ENCODE data around the gene CRACDL. TPM values are rescaled to one million over a fixed set of nuclear protein-coding genes. Genes with fewer than 3 reads are reported as not detected.

CRACDL gene
- total RNA-seq, 1 experiment from 2014 or later = 1.1 TPM

DNA sequence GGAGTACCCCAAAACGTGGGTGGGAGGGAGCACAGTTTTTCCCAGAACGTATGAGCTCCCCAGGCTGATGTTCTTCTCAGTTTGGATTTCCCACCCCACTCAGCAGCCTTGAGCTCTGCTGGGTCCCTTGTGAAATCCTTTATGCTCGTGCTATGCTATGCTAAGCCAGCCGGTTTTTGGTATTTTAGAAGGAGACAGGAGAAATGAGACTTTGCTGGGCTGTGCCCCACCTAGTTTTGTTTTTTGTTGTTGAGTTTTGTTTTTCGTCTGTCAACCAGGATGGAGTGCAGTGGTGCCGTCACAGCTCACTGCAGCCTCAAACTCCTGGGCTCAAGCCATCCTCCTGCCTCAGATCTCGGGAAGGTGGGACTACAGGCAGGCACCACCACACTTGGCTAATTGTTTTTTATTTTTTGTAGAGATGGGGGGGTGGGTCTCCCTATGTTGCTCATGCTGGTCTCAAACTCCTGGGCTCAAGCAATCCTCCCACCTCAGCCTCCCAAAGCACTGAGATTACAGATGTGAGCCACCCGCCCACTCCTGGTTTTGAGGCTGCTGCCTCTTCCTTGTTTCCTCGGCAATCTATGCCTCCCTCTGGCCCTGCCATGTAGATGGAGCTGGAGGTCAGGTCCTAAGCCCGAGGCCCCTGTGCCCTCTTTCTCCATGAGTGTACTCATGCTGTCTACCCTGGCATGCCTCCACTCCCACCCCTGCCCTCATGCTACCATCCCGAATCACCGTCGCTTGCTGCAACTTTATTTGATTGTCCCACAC, 187.5 kb downstream of the CRACDL start:
- POLR2A ChIA-PET = no interaction called here
- Histone ChIP-seq H3K9me3 (no peaks in the 10 kb centered on the region), H3K27me3 (replicated peaks; ENCODE audit: control insufficient read depth, insufficient read depth, low read length) (no peaks in the 10 kb centered on the region), H3K4me3 (ENCODE audit: low read depth, low read length) (no peak overlapping the region), H3K36me3 (ENCODE audit: control insufficient read depth, insufficient read depth, low read length) (no peaks in the 10 kb centered on the region), H3K4me1 (peaks cover 9% of the 10 kb centered on the region)
- H3K27me3 Mint-ChIP-seq (ENCODE audit: insufficient read depth, unreplicated experiment) = no peaks in the 10 kb centered on the region
- intact Hi-C loops (cut with micrococcal nuclease; ENCODE audit: unreplicated experiment) = loop anchor here (1.0 kb wide), 1 partner anchor 9 kb away; no protein-coding TSS in a partner anchor
- H3K9me3 Mint-ChIP-seq (ENCODE audit: unreplicated experiment) = peaks cover 23% of the 10 kb centered on the region
- H3K36me3 Mint-ChIP-seq (ENCODE audit: insufficient read depth, unreplicated experiment) = no peaks in the 10 kb centered on the region
- CTCF ChIA-PET = interaction anchor here (0.6 kb wide), 1 partner anchor 304 kb away, joined by 4 read pairs; the partner anchor contains the start of gene INPP4A
- H3K4me1 Mint-ChIP-seq (ENCODE audit: low read depth, unreplicated experiment) = peaks cover 8% of the 10 kb centered on the region
- BruUV-seq (replicated peaks) = no TSS peak
- TF ChIP-seq, protein P1, sequence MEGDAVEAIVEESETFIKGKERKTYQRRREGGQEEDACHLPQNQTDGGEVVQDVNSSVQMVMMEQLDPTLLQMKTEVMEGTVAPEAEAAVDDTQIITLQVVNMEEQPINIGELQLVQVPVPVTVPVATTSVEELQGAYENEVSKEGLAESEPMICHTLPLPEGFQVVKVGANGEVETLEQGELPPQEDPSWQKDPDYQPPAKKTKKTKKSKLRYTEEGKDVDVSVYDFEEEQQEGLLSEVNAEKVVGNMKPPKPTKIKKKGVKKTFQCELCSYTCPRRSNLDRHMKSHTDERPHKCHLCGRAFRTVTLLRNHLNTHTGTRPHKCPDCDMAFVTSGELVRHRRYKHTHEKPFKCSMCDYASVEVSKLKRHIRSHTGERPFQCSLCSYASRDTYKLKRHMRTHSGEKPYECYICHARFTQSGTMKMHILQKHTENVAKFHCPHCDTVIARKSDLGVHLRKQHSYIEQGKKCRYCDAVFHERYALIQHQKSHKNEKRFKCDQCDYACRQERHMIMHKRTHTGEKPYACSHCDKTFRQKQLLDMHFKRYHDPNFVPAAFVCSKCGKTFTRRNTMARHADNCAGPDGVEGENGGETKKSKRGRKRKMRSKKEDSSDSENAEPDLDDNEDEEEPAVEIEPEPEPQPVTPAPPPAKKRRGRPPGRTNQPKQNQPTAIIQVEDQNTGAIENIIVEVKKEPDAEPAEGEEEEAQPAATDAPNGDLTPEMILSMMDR (IDR thresholded peaks at IDR 0.05; ENCODE audit: insufficient read depth in 1 of 2, low read depth in 1 of 2, low read length in 1 of 2, severe bottlenecking in 1 of 2, unreplicated experiment in 1 of 2) = no peak
- H3K4me3 Mint-ChIP-seq (ENCODE audit: unreplicated experiment) = no peak overlapping the region
- H3K27ac Mint-ChIP-seq (ENCODE audit: unreplicated experiment) = no peak overlapping the region
- DNase-seq = no peak

DNA sequence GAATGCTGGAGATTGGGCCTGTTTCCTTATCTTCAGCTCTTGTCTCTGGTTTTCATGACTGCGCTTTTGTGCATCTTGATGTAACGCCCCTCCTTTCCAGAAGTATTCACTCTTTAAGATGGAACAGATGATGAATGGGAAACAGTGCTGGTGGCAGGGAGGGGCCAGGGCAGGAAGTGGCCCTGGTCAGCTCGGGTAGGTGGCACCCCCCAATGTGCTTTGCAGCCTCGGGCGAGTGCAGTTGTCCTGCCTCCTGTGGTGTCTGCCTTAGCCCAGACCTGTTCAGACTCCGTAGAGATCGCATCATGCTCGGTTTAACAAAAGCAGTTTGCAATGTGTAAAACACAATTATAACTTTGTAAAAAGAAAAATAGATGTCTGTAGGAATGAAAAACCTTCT, 188.1 kb downstream of the CRACDL start:
- H3K36me3 ChIP-seq (ENCODE audit: control insufficient read depth, insufficient read depth, low read length) = no peaks in the 10 kb centered on the region
- TF ChIP-seq, protein P1 (IDR thresholded peaks at IDR 0.05; ENCODE audit: insufficient read depth in 1 of 2, low read depth in 1 of 2, low read length in 1 of 2, severe bottlenecking in 1 of 2, unreplicated experiment in 1 of 2) = no peak
- Mint-ChIP-seq H3K4me1 (ENCODE audit: low read depth, unreplicated experiment) (peaks cover 8% of the 10 kb centered on the region), H3K27ac (ENCODE audit: unreplicated experiment) (no peak overlapping the region), H3K27me3 (ENCODE audit: insufficient read depth, unreplicated experiment) (no peaks in the 10 kb centered on the region), H3K36me3 (ENCODE audit: insufficient read depth, unreplicated experiment) (no peaks in the 10 kb centered on the region), H3K9me3 (ENCODE audit: unreplicated experiment) (peaks cover 17% of the 10 kb centered on the region), H3K4me3 (ENCODE audit: unreplicated experiment) (no peak overlapping the region)
- no peaks in the 10 kb centered on the region for H3K27me3 ChIP-seq (replicated peaks; ENCODE audit: control insufficient read depth, insufficient read depth, low read length)
- no TSS peak for BruUV-seq (replicated peaks)
- peaks cover 9% of the 10 kb centered on the region for H3K4me1 ChIP-seq
- intact Hi-C loops (cut with micrococcal nuclease; ENCODE audit: unreplicated experiment) = loop anchor here (1.0 kb wide), 1 partner anchor 9 kb away; no protein-coding TSS in a partner anchor
- no peak for DNase-seq
- ChIA-PET CTCF (interaction anchor here (0.6 to 0.9 kb wide), 2 partner anchors 13 to 304 kb away, joined by 4 read pairs; partner anchors contain the start of gene INPP4A), POLR2A (no interaction called here)
- H3K9me3 ChIP-seq = no peaks in the 10 kb centered on the region
- no peak overlapping the region for H3K4me3 ChIP-seq (ENCODE audit: low read depth, low read length)

DNA sequence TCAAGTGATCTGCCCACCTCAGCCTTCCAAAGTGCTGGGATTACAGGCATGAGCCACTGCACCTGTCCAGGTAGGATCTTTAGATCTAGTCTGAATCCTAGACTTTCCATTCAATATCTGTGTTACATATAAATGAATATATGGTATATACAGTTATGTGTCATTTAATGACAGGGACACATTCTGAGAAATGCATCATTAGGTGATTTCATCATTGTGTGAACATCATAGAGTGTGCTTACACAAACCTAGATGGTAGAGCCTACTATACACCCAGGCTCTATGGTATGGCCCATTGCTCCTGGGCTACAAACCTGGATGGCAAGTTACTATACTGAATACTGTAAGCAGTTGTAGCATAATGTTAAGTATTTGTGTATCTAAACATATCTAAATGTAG, 189.6 kb downstream of the CRACDL start:
- Mint-ChIP-seq H3K4me3 (ENCODE audit: unreplicated experiment) (no peak overlapping the region), H3K9me3 (ENCODE audit: unreplicated experiment) (peaks cover 5% of the 10 kb centered on the region), H3K27me3 (ENCODE audit: insufficient read depth, unreplicated experiment) (no peaks in the 10 kb centered on the region), H3K36me3 (ENCODE audit: insufficient read depth, unreplicated experiment) (no peaks in the 10 kb centered on the region), H3K4me1 (ENCODE audit: low read depth, unreplicated experiment) (peaks cover 5% of the 10 kb centered on the region), H3K27ac (ENCODE audit: unreplicated experiment) (no peak overlapping the region)
- no peak overlapping the region for H3K4me3 ChIP-seq (ENCODE audit: low read depth, low read length)
- BruUV-seq (replicated peaks) = no TSS peak
- H3K9me3 ChIP-seq = no peaks in the 10 kb centered on the region
- TF ChIP-seq, protein P1 (IDR thresholded peaks at IDR 0.05; ENCODE audit: insufficient read depth in 1 of 2, low read depth in 1 of 2, low read length in 1 of 2, severe bottlenecking in 1 of 2, unreplicated experiment in 1 of 2) = no peak
- H3K27me3 ChIP-seq (replicated peaks; ENCODE audit: control insufficient read depth, insufficient read depth, low read length) = no peaks in the 10 kb centered on the region
- no peak for DNase-seq
- ChIA-PET CTCF (no interaction called here), POLR2A (no interaction called here)
- peaks cover 4% of the 10 kb centered on the region for H3K4me1 ChIP-seq
- intact Hi-C loops (cut with micrococcal nuclease; ENCODE audit: unreplicated experiment) = no loop called here
- H3K36me3 ChIP-seq (ENCODE audit: control insufficient read depth, insufficient read depth, low read length) = no peaks in the 10 kb centered on the region
